ENCODE measurements around the gene RUSF1.
"Not testable (repeated sequence)": the region's sequence is repeated elsewhere in the genome, so short reads cannot be mapped to it uniquely, and the experiment has no call there.

The RUSF1 gene

DNA sequence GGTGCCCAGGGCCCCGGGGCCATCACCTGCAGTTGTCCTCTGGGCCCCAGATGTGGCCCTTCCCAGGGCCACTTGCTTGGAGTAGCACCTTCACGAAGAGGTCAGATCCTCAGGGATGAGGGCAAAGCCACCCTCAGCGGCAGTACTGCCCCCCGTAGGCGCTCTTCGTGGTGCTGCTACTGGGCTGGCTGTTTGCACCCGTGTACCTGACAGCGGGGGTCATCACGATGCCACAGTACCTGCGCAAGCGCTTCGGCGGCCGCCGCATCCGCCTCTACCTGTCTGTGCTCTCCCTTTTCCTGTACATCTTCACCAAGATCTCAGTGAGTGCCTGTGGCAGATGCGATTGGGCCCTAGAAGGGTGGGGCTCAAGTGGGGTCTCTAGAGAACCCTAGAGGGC lies 22.6 kb downstream of the RUSF1 start:
- no peak for DNase-seq

DNA sequence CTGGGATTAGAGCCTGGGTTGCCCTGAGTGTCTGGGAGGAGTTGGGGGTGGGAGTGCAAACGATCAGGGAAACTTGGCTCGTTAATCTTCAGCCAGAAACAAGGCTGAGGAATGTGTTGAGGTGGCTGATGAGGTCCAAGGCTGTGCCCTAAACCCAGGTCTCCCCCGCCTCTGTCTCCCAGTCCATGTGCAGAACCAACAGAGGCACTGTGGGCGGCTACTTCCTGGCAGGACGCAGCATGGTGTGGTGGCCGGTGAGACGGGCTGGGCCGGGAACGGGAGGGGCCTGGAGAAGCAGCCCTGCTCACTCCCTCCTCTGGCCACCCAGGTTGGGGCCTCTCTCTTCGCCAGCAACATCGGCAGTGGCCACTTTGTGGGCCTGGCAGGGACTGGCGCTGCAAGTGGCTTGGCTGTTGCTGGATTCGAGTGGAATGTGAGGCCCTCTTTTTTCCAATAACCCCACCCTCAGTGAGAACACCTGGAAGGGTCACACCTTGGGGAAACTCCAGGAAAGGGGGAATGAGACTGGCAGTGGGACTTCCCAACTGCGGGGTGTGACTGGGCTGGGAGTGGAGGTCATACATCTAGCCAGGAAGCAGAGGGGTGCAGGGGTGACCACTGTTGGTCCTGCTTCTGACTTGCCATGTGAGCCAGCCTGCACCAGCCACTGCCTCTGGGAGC lies 23.6 kb downstream of the RUSF1 start:
- DNase-seq, result no peak

DNA sequence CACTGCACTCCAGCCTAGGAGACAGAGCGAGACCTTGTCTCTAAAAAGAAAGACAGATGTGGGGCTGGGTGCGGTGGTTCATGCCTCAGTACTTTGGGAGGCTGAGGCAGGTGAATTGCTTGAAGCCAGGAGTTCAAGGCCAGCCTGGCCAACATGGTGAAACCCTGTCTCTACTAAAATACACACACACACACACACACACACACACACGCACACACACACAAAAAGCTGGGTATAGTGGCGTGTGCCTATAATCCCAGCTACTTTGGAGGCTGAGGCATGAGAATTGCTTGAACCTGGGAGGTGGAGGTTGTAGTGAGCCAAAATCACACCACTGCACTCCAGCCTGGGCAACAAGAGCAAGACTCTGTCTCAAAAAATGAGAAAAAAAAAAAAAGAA lies 24.1 kb downstream of the RUSF1 start:
- not testable (repeated sequence) for DNase-seq

DNA sequence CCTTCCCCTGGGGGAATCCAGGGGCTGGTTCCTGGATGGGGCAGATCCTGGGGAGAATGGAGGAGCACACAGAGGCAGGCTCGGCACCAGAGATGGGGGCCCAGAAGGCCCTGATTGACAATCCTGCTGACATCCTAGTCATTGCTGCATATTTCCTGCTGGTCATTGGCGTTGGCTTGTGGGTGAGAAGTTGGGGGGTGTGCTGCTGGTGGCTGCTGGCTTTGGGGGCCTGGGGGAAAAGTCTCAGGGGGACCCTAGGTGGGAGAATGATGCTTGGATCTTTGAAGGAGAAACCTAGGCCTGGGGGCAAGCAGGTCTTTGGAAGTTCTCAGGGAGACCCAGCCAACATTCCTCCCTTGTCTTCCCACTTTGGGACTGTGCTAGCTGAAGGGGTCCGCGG lies 25.1 kb downstream of the RUSF1 start, which contains the start of gene SLC5A2:
Gene SLC5A2 (plus strand): TSS at position 43 of the 400 bp plus-strand sequence. CDS start 14 bp downstream, at position 57.
- DNase-seq, result no peak

DNA sequence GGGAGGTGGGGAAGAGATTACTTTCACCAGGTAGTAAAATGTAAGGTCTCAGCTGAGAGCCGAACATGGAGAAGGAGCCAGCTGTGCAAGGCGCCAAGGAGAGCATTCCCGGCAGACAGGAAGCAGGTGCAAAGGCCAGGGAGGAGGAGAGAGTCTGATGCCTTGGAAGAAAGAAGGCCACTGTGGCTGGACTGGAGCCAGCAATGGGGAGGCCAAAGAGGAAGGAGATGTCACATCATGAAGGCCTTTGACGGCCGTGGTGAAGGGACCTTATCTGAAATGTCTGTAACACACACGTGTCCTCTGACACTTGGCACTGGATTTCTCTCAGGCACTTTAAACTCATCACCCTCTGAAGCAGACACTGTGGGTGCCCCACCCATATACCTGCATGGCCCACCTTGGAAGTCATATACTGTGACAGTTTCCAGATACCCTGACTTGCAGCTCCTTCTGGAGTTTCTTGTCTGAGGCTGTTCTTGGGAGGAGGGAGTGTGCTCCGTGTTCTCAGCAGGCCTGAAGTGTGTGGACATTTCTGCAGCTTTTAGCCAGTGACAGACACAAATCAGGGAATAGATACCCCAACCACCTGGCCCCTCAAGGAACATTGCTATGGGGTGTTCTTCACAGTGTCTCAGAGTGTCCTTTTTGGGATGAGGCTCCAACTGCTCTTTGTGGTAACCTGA lies 27.2 kb downstream of the RUSF1 start:
- DNase-seq, result no peak

DNA sequence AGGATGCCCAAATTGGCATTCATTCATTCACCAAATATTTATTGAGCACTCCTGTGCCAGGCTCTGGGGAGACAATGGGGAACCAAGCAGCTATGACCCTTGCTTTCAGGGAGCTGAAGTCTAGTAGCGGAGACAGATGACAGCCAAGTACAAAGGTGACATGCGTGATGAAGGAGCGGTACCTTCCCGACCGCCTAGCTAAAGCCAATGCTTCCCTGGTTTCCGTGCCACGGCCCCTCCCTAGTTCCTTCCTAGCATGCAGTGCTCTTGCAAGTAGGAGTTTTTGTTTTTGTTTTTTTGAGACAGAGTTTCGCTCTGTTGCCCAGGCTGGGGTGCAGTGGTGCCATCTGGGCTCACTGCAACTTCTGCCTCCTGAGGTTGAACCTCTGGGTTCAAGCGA lies 28.4 kb downstream of the RUSF1 start:
- no peak for DNase-seq

DNA sequence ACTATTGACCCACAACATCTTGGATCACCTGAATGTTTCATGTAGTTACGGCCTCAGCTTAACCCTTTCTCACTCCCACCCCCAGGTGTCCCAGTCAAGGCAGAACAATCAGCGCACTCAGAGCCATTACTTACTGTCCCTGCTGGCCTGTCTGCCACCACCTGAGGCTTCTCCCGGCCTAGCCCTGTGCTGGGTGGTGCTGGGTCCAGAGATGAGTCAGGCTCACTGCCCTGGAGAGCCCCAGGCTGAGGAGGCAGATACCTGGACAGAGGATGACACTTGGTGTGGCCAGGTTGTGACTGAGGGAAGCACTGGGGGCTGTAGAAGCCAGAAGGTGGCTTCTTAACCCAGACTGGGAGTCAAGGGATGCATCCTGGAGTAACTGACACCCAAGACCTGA lies 29.2 kb downstream of the RUSF1 start:
- DNase-seq, result no peak

DNA sequence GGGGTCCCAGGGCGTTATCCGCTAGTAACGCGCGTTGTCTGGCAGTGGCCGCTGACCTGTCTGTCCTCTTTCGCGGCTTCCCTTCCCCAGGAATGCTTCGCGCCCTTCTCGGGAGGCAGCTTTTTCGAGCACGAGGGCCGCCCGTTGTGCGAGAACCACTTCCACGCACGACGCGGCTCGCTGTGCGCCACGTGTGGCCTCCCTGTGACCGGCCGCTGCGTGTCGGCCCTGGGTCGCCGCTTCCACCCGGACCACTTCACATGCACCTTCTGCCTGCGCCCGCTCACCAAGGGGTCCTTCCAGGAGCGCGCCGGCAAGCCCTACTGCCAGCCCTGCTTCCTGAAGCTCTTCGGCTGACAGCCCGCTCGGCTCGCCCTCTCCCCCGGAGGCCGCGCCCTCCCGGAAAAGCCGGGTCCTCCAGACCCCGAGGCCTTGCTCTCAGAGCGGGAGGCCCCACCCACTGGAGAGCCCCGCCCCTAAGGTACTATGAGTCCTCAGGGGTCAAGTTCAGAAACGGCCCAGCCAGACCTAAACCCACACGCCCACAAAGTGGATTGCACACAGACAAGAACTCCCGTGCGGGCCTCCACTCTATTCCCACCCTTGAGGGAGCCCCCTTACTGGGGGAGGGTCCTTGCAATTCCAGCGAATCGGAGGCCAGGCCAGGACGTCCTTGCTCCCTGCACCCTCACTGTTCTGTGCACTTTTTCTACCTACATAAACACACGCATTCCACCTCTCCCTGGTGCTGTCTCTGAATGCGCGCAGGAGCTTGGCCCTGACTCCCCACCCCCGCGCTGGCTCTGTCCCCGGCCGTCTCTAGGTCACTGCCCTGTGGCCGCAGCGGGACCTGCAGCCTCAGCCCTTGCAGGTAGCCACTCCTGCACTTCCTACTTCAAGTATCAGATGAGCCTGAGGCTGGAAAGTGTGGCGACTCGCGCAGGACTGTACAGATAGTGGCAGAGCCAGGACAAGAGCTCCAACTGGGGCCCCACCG lies 30.7 kb downstream of the RUSF1 start:
- DNase-seq, result no peak

DNA sequence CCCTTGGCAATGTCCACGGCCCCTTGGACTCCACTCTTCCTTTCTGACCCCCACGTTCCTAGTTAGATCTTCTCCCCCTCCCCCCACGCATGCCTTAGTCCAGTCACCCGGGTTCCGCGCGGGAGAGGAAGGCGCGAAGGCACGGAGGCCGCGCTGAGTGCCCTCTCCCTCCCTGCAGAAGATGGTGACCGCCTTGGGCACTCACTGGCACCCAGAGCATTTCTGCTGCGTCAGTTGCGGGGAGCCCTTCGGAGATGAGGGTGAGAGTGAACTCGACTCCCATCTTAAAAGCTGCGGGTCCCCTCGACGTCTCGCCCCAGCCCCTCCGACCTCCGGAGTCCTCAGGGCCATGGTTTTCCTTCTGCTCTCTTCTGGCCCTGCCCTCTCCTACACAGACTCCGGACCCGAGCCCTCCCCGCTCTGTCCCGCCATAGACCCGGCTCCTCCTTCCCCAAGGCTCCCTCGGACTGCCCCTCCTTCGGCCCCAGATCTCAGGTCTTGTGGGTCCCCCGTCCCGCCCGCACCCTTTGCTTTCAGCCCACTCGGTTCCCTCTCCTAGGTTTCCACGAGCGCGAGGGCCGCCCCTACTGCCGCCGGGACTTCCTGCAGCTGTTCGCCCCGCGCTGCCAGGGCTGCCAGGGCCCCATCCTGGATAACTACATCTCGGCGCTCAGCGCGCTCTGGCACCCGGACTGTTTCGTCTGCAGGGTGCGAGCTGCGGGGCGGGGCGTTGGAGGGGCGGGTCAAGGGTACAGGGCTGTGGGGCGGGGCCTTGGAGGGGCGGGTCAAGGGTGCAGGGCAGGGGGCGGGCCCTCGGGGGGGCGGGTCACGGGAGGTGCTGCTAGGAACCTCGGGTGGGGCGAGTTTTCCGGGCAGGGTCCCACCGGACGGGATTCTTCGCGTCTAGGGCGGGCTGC lies 31.6 kb downstream of the RUSF1 start:
- DNase-seq, result no peak

DNA sequence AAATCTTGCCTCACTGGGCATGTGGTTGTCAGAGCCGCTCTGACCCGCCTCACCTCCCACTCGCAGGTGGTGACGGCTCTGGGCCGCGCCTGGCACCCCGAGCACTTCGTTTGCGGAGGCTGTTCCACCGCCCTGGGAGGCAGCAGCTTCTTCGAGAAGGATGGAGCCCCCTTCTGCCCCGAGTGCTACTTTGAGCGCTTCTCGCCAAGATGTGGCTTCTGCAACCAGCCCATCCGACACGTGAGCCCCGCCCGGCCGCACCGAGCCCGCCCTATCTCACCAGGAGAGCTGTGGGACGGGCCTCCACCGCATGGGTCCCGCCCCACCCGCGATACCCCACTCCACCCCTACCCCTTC lies 32.3 kb downstream of the RUSF1 start:
- no peak for DNase-seq

DNA sequence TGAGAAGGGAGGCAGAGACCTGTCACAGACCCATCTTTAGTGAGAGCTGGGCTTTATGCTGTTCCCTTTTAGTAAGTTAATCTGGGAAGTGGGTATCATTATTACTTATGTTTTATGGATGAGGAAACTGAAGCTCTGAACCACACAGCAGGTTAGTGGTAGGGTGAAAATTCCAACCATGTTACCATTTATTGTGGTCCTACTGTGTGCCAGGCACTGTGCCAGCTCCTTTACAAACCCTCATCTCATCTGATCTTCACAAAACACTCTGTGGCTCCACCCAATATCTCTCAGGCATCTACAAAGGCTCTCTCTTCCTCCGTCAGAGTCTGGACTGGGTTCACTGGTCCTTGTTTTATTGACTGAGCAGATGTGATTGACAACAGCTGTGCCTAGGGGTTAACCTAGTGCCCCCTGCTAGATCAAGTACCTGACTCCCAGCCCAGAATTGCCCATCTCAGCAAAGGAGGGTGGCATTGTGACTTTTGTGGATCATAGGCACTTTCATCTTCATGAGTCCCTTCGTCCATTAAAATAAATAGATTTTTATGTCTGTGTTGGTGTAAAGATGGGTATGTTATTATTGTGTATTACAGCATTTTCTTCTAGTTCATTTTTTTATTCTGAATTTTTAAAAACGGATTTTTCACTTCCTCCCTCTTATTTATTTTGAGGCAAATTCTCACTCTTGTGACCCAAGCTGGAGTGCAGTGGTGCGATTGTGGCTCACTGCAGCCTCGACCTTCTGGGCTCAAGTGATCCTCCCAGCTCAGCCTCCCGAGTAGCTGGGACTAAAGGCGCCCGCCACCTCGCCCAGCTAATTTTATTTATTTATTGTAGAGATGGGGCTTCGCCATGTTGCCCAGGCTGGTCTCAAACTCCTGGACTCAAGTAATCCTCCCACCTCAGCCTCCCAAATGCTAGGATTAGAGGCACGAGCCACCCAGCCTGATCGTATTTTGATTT lies 33.1 kb downstream of the RUSF1 start:
- DNase-seq, result no peak

DNA sequence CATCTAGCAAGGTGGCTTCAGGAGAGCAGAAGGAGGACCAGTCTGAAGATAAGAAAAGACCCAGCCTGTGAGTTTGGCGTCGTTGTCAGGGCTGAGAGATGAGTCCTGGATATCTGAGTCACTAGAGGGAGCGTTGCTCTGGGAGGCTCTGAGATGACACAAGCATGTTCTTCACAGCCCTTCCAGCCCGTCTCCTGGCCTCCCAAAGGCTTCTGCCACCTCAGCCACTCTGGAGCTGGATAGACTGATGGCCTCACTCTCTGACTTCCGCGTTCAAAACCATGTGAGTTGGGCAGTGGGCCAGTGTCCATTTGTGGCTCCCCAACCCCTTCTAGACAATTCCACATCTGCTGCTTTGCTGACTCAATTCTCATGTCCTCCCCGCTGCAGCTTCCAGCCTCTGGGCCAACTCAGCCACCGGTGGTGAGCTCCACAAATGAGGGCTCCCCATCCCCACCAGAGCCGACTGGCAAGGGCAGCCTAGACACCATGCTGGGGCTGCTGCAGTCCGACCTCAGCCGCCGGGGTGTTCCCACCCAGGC lies 33.9 kb downstream of the RUSF1 start:
- no peak for DNase-seq

DNA sequence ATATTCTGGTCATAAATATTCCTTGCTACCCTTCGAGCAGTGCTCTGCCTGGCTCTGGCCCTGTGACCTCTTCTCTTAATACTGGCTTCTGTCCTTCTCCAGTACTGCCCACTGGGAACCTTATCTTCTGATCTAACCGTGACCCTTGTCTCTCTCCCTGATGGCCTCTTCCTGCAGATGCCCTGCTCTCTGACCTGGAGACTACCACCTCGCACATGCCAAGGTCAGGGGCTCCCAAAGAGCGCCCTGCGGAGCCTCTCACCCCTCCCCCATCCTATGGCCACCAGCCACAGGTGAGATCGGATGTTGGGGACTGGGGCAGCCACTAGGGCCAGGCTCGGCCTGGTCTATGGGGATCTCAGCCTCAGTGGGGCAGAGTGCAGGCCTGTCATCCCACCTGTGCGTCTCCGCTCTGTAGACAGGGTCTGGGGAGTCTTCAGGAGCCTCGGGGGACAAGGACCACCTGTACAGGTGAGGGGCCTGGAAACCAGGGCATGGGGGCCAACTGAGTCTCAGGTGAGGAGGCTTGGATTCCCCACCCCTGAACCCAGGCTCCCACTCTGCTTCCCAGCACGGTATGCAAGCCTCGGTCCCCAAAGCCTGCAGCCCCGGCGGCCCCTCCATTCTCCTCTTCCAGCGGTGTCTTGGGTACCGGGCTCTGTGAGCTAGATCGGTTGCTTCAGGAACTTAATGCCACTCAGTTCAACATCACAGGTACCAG lies 34.8 kb downstream of the RUSF1 start:
- no peak for DNase-seq

DNA sequence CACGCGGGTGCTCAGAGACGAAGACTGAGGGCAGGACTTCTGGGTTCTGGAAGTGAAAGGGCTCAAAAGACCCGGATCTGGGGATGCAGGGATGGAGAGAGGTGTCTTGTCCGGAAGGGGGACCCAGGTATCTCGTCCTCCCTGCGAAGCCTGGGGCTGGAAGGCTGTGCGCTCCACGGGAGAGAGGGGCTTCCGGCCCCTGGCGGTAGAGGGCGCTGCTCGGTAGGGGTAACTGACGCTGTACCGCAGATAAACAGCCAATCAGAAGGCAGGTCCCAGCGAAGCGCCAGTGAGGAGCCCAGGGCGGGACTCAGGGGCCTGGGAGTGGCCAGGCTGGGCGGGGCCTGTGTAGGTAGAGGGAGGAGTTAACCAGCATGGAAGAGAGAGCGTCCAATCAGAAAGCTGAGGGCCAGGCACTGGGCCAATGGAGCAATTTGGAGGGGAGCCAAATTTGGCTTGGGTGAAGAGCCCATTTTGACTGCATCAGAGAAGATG lies 35.4 kb downstream of the RUSF1 start:
- DNase-seq, result no peak

DNA sequence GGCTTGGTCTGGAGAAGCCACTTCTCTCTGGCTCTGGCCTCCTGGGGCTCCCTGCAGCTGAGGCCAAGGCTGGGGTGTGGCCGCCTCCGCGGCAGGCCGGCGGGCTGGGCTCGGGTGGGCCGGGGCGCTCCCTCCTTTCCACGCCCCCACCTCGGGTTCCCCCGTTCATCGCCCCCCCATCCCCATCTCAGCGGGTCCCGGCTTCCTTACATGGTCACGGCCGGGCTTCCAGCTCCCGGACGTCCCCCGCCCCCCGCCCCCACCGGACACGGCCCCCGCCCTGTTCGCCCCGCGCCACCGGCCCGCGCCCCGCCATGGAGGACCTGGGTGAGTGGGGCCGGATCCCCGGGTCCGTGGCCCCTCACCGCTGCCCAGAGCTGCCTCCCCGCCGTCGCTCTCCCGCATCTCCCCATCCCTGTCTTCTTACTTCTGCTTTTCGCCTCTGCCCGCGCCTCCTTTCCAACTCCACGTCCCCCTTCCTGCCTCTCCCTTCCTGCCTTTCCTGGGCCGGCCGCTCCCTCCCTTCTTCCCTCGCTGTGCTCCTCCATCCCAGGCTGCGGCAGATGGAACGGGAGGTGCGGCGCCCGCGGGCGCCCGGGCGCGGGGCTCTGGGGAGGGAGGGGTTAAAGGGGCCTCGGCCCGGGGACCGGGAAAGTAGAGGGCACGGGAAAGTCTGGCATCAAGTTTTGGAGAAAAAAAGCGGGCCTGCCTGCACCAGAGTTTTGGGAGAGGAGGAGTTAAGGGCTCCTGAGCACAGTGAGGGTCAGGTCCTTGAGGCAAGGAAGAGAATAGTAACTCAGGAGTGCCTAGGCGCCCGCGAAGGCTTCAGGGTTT lies 36.1 kb downstream of the RUSF1 start, which contains the start of gene TGFB1I1:
Gene TGFB1I1 (plus strand): TSS at position 278 of the 834 bp plus-strand sequence. CDS start 37 bp downstream, at position 315.
- no peak for DNase-seq

DNA sequence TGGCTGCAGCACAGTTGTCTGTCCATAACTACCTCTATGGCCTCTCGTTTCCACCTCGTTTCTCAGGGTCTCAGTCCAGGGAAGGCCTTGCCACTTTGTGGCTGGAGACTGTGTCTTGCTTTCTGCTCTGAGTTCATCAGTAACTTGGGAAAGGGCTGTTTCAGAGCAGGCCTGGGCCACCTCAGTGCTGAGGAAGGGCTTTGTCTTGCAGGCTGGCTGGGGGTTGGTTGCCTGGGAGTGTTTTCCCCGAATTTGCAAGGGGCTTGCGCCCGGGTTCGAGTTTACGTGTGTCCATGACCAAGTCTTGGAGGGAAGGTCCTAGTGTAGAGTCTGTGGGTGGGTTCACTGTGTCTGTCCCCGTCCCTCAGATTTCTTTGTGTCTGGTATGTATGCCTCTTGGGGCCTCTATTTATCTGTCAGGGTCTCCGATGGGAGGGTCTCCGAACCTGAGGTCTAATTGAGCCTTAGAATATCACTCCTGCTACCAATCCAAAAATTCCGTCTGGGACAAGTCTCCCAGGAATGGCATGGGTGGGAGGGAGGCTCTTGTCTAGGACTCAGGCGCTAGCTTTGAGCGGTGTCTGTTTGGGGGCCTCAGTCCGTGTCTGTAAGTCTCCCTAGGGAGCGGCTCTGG lies 36.8 kb downstream of the RUSF1 start:
- no peak for DNase-seq

DNA sequence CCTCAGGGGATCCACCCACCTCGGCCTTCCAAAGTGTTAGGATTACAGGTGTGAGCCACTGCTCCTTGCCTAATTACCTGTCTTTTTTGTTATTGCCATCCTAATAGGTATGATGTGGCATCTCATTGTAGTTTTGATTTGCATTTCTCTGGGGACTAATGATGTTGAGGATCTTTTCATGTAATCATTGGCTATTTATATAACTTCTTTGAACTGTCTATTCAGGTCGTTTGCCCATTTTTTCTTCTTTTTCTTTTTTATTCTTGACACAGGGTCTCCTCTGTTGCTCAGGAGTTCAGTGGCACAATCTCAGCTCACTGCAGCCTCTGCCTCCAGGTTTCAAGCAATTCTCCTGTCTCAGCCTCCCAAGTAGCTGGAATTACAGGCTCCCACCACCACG lies 37.6 kb downstream of the RUSF1 start:
- no peak for DNase-seq

DNA sequence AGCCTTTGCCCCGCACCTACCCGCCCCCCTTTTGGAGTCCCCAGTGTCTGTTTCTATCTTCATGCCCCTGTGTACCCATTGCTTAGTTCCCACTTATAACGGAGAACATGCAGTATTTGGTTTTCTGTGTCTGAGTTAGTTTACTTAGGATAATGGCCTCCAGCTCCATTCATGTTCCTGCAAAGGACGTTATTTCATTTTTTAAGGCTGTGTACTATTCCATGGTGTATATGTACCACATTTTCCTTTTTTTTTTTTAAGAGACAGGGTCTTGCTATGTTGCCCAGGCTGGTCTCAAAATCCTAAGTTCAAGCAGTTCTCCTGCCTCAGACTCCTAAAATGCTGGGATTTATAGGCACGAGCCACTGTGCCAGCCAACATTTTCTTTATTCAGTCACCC lies 40.3 kb downstream of the RUSF1 start:
- no peak for DNase-seq
